ENCODE measurements around the gene BTNL3. TPM values are rescaled to one million over a fixed set of nuclear protein-coding genes. Genes with fewer than 3 reads are reported as not detected.

BTNL3 gene
- total RNA-seq, 1 donor, result not detected

- TF ChIP-seq CTCF (IDR thresholded peaks at IDR 0.05; ENCODE audit: insufficient read depth, low read length), result no peak
- DNase-seq (ENCODE audit: low read depth), result no peak
These were observed 32.0 kb downstream of the BTNL3 start for GRCh38 chr5:181020688-181021087.

GRCh38 chr5:181024245-181025064 lies 35.8 kb downstream of the BTNL3 start:
- no peak overlapping the region for H3K4me3 ChIP-seq (ENCODE audit: low read depth, low read length)
- TF ChIP-seq CTCF (IDR thresholded peaks at IDR 0.05; ENCODE audit: insufficient read depth, low read length), result no peak
- no peak for DNase-seq (ENCODE audit: low read depth)

More at GRCh38 chr5:181020688-181021087, 32.0 kb downstream of the BTNL3 start:
- H3K4me3 ChIP-seq (ENCODE audit: low read depth, low read length), result no peak overlapping the region

GRCh38 chr5:181027452-181028031 lies 38.9 kb downstream of the BTNL3 start:
- H3K4me3 ChIP-seq (ENCODE audit: low read depth, low read length), result no peak overlapping the region
- DNase-seq (ENCODE audit: low read depth), result no peak
- TF ChIP-seq CTCF (IDR thresholded peaks at IDR 0.05; ENCODE audit: insufficient read depth, low read length), result no peak

GRCh38 chr5:181028032-181028819 lies 39.6 kb downstream of the BTNL3 start:
- no peak overlapping the region for H3K4me3 ChIP-seq (ENCODE audit: low read depth, low read length)
- TF ChIP-seq CTCF (IDR thresholded peaks at IDR 0.05; ENCODE audit: insufficient read depth, low read length), result no peak
- DNase-seq (ENCODE audit: low read depth), result no peak

GRCh38 chr5:181031716-181032115 lies 43.1 kb downstream of the BTNL3 start:
- no peak for DNase-seq (ENCODE audit: low read depth)
- TF ChIP-seq CTCF (IDR thresholded peaks at IDR 0.05; ENCODE audit: insufficient read depth, low read length), result no peak
- H3K4me3 ChIP-seq (ENCODE audit: low read depth, low read length), result no peak overlapping the region

- TF ChIP-seq CTCF (IDR thresholded peaks at IDR 0.05; ENCODE audit: insufficient read depth, low read length), result no peak
- no peak overlapping the region for H3K4me3 ChIP-seq (ENCODE audit: low read depth, low read length)
- no peak for DNase-seq (ENCODE audit: low read depth)
These were observed 47.6 kb downstream of the BTNL3 start for GRCh38 chr5:181035991-181036815.

Measured in fibroblast of the aortic adventitia (primary cell).